ENCODE data around the gene OR10A2.
"Not testable (repeated sequence)": the region's sequence is repeated elsewhere in the genome, so short reads cannot be mapped to it uniquely, and the experiment has no call there.

OR10A2 gene

GRCh38 chr11:6888830-6889229 lies 26.0 kb downstream of the OR10A2 start:
- no peak for DNase-seq

- no peak for DNase-seq
These were observed 27.0 kb downstream of the OR10A2 start for GRCh38 chr11:6889835-6890234.

DNA sequence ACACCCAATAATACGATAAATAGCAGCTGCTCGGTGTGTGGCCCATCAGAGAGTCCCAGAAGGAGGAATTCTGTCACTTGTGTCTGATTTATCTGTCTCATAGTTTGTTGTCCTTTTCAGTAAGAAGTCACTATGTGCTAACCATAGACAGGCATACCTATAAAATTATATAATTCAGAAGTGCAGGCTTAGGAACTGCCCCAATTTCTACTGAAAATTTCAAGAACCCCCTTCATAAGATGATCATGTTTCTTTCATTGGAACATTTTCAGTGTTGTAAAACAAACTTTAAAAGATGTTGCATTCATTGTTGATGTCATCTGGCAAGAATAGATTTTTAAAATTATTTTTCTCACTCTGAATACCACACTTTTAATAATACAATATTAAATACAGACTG lies 29.5 kb downstream of the OR10A2 start, which contains the start of gene OR2D2:
TSS of gene OR2D2 (minus strand) at position 101 of the 400 bp plus-strand sequence. CDS start at position 101, 0 bp downstream.
- DNase-seq, result no peak

DNA sequence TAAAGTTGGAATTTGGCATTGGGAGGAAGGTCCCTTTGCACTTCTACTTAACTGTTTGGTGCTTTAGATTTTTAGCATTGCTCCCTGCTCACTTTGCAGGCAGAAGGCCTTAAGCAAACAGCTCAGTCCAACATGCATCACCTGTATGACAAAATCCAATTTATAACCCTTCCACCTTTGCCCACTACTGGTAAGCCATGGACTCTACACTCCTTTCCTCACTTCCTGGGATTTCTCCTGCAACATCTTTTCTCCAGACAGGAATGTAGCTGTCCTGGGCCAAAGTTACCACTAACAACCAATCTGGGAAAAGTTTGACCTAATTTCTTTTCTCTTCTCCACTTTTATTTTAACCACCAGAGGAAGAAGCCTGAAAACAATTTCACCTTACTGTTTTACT lies 31.2 kb downstream of the OR10A2 start:
- no peak for DNase-seq

GRCh38 chr11:6895010-6895409 lies 32.2 kb downstream of the OR10A2 start:
- DNase-seq, result no peak

- no peak for DNase-seq
These were observed 36.1 kb downstream of the OR10A2 start for GRCh38 chr11:6898911-6899310.

DNA sequence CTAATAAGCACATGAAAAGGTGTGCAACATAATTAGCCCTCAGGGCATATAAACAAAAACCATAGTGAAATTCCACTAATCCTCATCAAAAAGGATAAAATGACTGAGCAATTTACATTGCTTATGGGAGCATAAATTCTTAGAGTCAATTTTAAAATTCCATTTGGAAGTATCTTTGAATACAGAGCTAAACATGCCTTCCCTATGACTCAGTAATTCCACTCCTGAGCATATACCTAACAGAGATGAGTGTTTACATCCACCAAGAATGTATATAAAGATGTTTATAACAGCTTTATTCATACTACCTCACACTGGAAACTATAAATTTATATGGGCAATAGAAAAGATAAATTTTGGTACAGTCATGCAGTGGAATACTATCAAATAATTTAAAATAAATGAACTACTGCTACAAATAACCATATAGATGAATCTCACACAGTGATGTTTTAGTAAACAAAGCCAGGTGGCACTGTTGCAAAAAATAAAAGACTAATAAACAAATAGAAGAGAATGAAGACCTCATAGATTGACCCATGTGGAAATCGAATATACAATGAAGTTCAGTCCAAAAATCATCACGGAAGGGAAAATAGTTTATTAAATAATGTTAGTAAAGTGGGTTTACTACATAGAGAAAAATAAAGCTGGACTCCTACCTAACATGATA lies 37.6 kb downstream of the OR10A2 start:
- no peak for DNase-seq

DNA sequence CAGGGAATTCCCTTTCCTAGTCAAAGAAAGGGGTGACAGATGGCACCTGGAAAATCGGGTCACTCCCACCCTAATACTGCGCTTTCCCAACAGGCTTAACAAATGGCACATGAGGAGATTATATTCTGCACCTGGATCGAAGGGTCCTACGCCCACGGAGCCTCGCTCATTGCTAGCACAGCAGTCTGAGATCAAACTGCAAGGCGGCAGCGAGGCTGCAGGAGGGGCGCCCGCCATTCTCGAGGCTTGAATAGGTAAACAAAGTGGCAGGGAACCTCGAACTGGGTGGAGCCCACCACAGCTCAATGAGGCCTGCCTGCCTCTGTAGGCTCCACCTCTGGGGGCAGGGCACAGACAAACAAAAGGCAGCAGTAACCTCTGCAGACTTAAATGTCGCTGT lies 41.9 kb downstream of the OR10A2 start:
- DNase-seq, result not testable (repeated sequence)

- no peak for DNase-seq
These were observed 48.5 kb downstream of the OR10A2 start for GRCh38 chr11:6911378-6911777.

GRCh38 chr11:6911948-6912347 lies 49.1 kb downstream of the OR10A2 start:
- DNase-seq, result no peak

- DNase-seq, result no peak
These were observed 56.8 kb downstream of the OR10A2 start for GRCh38 chr11:6919698-6920097.

DNA sequence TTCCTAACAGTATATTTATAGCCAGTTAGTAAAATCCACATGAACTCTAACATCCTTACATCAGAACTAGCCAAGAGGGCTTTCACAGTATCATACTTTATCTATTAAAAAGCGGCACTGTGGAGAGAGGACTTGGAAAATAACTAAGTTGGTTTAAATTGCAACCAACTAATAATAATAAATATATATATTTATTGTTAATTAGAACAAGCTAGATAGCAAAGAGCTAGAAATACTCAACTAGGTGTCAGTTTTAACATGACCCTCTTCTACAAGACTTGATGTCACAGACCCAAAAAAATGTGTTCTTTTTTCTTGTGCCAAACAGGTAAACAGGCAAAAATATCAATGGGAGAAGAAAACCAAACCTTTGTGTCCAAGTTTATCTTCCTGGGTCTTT lies 57.8 kb downstream of the OR10A2 start, which contains the start of gene OR2D3:
TSS of gene OR2D3 (plus strand) at position 301 of the 400 bp plus-strand sequence. CDS start at position 301, 0 bp downstream.
- no peak for DNase-seq
